IMR-90 (cell line): ENCODE data around the gene GLIS1. TPM values are rescaled to one million over a fixed set of nuclear protein-coding genes. Genes with fewer than 3 reads are reported as not detected.

Experiments
- ATAC-seq: fragments of 200-7000 bp; cut with Tn5 transposase; 2 replicates; pipeline ENCODE4 v1.9.1; 2020; ENCODE audit warnings: low read depth, mild to moderate bottlenecking, moderate library complexity
- BruUV-seq: library from RNA; stranded (reverse); fragments of 400-500 nt; replicated peaks from 2 replicates; lab custom pipeline; 2021; lab: Mats Ljungman, UMichigan
- CTCF ChIA-PET: fragments of 300-600 bp; formaldehyde crosslinking; extraction: SDS; loops from one replicate; lab custom pipeline; 2021; ENCODE audit warnings: antibody characterized with exemption; lab: Yijun Ruan, JAX
- POLR2A ChIA-PET: fragments of 300-600 bp; sonication (Branson Sonifier 250); formaldehyde crosslinking; loops from one replicate; lab custom pipeline; 2022; ENCODE audit warnings: antibody characterized with exemption; ENCODE audit not compliant: unreplicated experiment; lab: Charles Lee
- DNase-seq: peaks from one replicate; pipeline ENCODE4 v3.0.0; 2013
- H2AFZ ChIP-seq: replicated peaks from 2 replicates; pipeline ENCODE3; 2013; ENCODE audit warnings: low read length, mild to moderate bottlenecking; ENCODE audit not compliant: poor library complexity
- H2AK5ac ChIP-seq: 2 replicates; pipeline ENCODE4 v1.6.1; 2013; ENCODE audit warnings: low read depth, low read length, inconsistent platforms
- H2AK9ac ChIP-seq: replicated peaks from 2 replicates; pipeline ENCODE3; 2013; ENCODE audit warnings: mild to moderate bottlenecking, low read depth, low read length, moderate library complexity; ENCODE audit not compliant: poor library complexity
- H2BK120ac ChIP-seq: 2 replicates; pipeline ENCODE4 v1.6.1; 2013; ENCODE audit warnings: low read depth, low read length, inconsistent platforms
- H2BK15ac ChIP-seq: 3 replicates; pipeline ENCODE4 v1.6.1; 2013; ENCODE audit warnings: low read depth, low read length, inconsistent platforms
- H2BK20ac ChIP-seq: 2 replicates; pipeline ENCODE4 v1.6.1; 2013; ENCODE audit warnings: low read depth, mild to moderate bottlenecking, inconsistent platforms, low read length, moderate library complexity
- H2BK5ac ChIP-seq: 2 replicates; pipeline ENCODE4 v1.6.1; 2013; ENCODE audit warnings: mild to moderate bottlenecking, low read depth, low read length, inconsistent platforms; ENCODE audit not compliant: poor library complexity, severe bottlenecking
- H3K14ac ChIP-seq: replicated peaks from 2 replicates; pipeline ENCODE4 v1.6.1; 2013; ENCODE audit warnings: low read depth, low read length, inconsistent platforms
- H3K18ac ChIP-seq: 2 replicates; pipeline ENCODE4 v1.6.1; 2013; ENCODE audit warnings: low read depth, low read length, control low read depth
- H3K23ac ChIP-seq: 2 replicates; pipeline ENCODE4 v1.6.1; 2013; ENCODE audit warnings: low read depth, low read length, inconsistent platforms
- H3K27ac ChIP-seq: 2 replicates; pipeline ENCODE4 v1.5.1; 2013; ENCODE audit warnings: mild to moderate bottlenecking, control low read depth, low read length; ENCODE audit not compliant: insufficient read depth
- H3K27me3 ChIP-seq: 2 replicates; pipeline ENCODE4 v1.6.1; 2013; ENCODE audit warnings: low read length; ENCODE audit not compliant: control insufficient read depth, insufficient read depth
- H3K36me3 ChIP-seq: 2 replicates; pipeline ENCODE4 v1.6.1; 2013; ENCODE audit warnings: low read length, mixed read lengths; ENCODE audit not compliant: control insufficient read depth, insufficient read depth
- H3K4ac ChIP-seq: 2 replicates; pipeline ENCODE4 v1.6.1; 2013; ENCODE audit warnings: low read depth, low read length, inconsistent platforms
- H3K4me1 ChIP-seq: 2 replicates; pipeline ENCODE4 v1.6.1; 2013; ENCODE audit warnings: low read length, mixed read lengths; ENCODE audit not compliant: control insufficient read depth, insufficient read depth
- H3K4me2 ChIP-seq: 2 replicates; pipeline ENCODE4 v1.6.1; 2013; ENCODE audit warnings: low read depth, mild to moderate bottlenecking, control low read depth, low read length, moderate library complexity
- H3K4me3 ChIP-seq: 2 replicates; pipeline ENCODE4 v1.5.1; 2013; ENCODE audit warnings: low read depth, mild to moderate bottlenecking, control low read depth, low read length, moderate library complexity; ENCODE audit not compliant: insufficient read depth
- H3K56ac ChIP-seq: 2 replicates; pipeline ENCODE4 v1.6.1; 2013; ENCODE audit warnings: low read length, inconsistent platforms; ENCODE audit not compliant: insufficient read depth; ENCODE audit errors: extremely low read depth
- H3K79me1 ChIP-seq, 2 experiments: 2 replicates each; pipeline ENCODE4 v1.6.1; 2013; ENCODE audit warnings: low read length in 2 of 2, inconsistent platforms in 1 of 2, low read depth in 1 of 2
- H3K9ac ChIP-seq: 2 replicates; pipeline ENCODE4 v1.6.1; 2013; ENCODE audit warnings: low read depth, low read length, control low read depth
- H3K9me1 ChIP-seq: 2 replicates; pipeline ENCODE4 v1.6.1; 2013; ENCODE audit warnings: low read length, inconsistent platforms; ENCODE audit not compliant: insufficient read depth
- H3K9me3 ChIP-seq: 2 replicates; pipeline ENCODE4 v1.6.1; 2013; ENCODE audit warnings: low read length; ENCODE audit not compliant: control insufficient read depth, insufficient read depth
- H4K20me1 ChIP-seq: 2 replicates; pipeline ENCODE4 v1.6.1; 2013; ENCODE audit warnings: low read length, inconsistent platforms; ENCODE audit not compliant: insufficient read depth
- H4K5ac ChIP-seq: 2 replicates; pipeline ENCODE4 v1.6.1; 2013; ENCODE audit warnings: mild to moderate bottlenecking, low read depth, low read length, control low read depth
- H4K8ac ChIP-seq, 2 experiments: 2 replicates each; pipeline ENCODE4 v1.6.1; 2013; ENCODE audit warnings: low read depth in 2 of 2, low read length in 2 of 2, control low read depth in 1 of 2, inconsistent platforms in 1 of 2
- H4K91ac ChIP-seq: 2 replicates; pipeline ENCODE4 v1.6.1; 2013; ENCODE audit warnings: low read depth, low read length, inconsistent platforms; ENCODE audit not compliant: insufficient read depth
- BHLHE40 ChIP-seq: fragments of 150-350 bp; IDR thresholded peaks from 2 replicates; pipeline ENCODE4 v1.6.1; 2016; ENCODE audit warnings: mild to moderate bottlenecking, low read depth, low read length
- CHD1 ChIP-seq: IDR thresholded peaks from 2 replicates; pipeline ENCODE4 v1.6.1; 2012; ENCODE audit warnings: low read depth, low read length, improper control_type of control experiment
- CTCF ChIP-seq: conservative IDR thresholded peaks from 2 replicates; pipeline ENCODE4 v1.5.1; 2012; ENCODE audit warnings: mild to moderate bottlenecking, low read depth, low read length, improper control_type of control experiment
- ELK1 ChIP-seq: fragments of 150-350 bp; IDR thresholded peaks from 2 replicates; pipeline ENCODE4 v1.6.1; 2016; ENCODE audit warnings: low read depth, mild to moderate bottlenecking, low read length, moderate library complexity, borderline replicate concordance
- MAFK ChIP-seq: IDR thresholded peaks from 2 replicates; pipeline ENCODE4 v1.6.1; 2012; ENCODE audit warnings: low read depth, low read length, improper control_type of control experiment
- MAZ ChIP-seq: IDR thresholded peaks from 2 replicates; pipeline ENCODE4 v1.6.1; 2012; ENCODE audit warnings: low read depth, mild to moderate bottlenecking, low read length, improper control_type of control experiment, moderate library complexity, borderline replicate concordance
- MXI1 ChIP-seq: IDR thresholded peaks from 2 replicates; pipeline ENCODE4 v1.6.1; 2012; ENCODE audit warnings: low read depth, mild to moderate bottlenecking, low read length, moderate library complexity, borderline replicate concordance
- POLR2A ChIP-seq: IDR thresholded peaks from 2 replicates; pipeline ENCODE4 v1.6.1; 2012; ENCODE audit warnings: mild to moderate bottlenecking, low read depth, low read length
- RCOR1 ChIP-seq: IDR thresholded peaks from 2 replicates; pipeline ENCODE4 v1.6.1; 2012; ENCODE audit warnings: mild to moderate bottlenecking, low read length, improper control_type of control experiment; ENCODE audit not compliant: insufficient replicate concordance
- RFX5 ChIP-seq: IDR thresholded peaks from 2 replicates; pipeline ENCODE4 v1.8.0; 2012; ENCODE audit warnings: low read depth, mild to moderate bottlenecking, low read length, moderate library complexity
- SMC3 ChIP-seq: fragments of 150-350 bp; IDR thresholded peaks from 2 replicates; pipeline ENCODE4 v1.6.1; 2016; ENCODE audit warnings: low read depth, mild to moderate bottlenecking, antibody characterized with exemption, low read length, moderate library complexity
- WGBS, 2 experiments: methylation state at CpG; one replicate each; pipeline versions ENCODE4 v1.1.5 to v1.1.7; 2013; ENCODE audit warnings: missing lambda C conversion rate in 2 of 2; ENCODE audit not compliant: insufficient read length in 1 of 2; ENCODE audit errors: extremely low coverage in 2 of 2; 5-methylcytosine and 5-hydroxymethylcytosine counted together
- dilution Hi-C: fragments of 300-500 bp; cut with HindIII; formaldehyde crosslinking; loops from one replicate; pipeline ENCODE4 v1.14.3; 2018; ENCODE audit warnings: low sequenced_read_pairs; ENCODE audit not compliant: unreplicated experiment
- in situ Hi-C: fragments of 300-500 bp; cut with MboI; formaldehyde crosslinking; loops from 3 replicates; pipeline ENCODE4 v1.14.3; 2019; ENCODE audit warnings: low sequenced_read_pairs, inconsistent platforms, mixed read lengths
- intact Hi-C: fragments of 100-400 bp; cut with micrococcal nuclease; formaldehyde crosslinking; loops from 2 replicates; pipeline ENCODE4 v1.10.0; 2022
- polyA plus RNA-seq, 3 experiments: library from polyadenylated mRNA; depleted of rRNA; stranded (reverse); fragments of >200 nt; gene quantifications; 2 replicates each; pipeline ENCODE4 v1.2.3, GENCODE V29; 2012; ENCODE audit warnings: low replicate concordance in 1 of 3
- total RNA-seq: library from RNA; depleted of rRNA; stranded (reverse); fragments of >200 nt; gene quantifications from 2 replicates; pipeline ENCODE4 v1.2.3, GENCODE V29; 2012

Gene GLIS1
- total and polyA plus RNA-seq, 2 of the 4 experiments (the other 2 are of a cell fraction): 0.18 to 2.3 TPM

GRCh38 chr1:53543130-53543777 is 195.7 kb downstream of the GLIS1 start:
- POLR2A ChIA-PET: no interaction called here
- TF ChIP-seq ELK1: no peak
- no peak for TF ChIP-seq SMC3
- no peak for TF ChIP-seq BHLHE40
- TF ChIP-seq POLR2A: no peak
- no peak for TF ChIP-seq MAFK
- TF ChIP-seq RFX5: no peak
- no peak for TF ChIP-seq MAZ
- TF ChIP-seq CHD1: no peak
- TF ChIP-seq RCOR1: no peak
- TF ChIP-seq MXI1: no peak
- no peak for TF ChIP-seq CTCF
- H3K4me2 ChIP-seq: no peak overlapping the region

More at GRCh38 chr1:53543130-53543777, 195.7 kb downstream of the GLIS1 start:
- Histone ChIP-seq H3K14ac (peak overlapping the region; percentile 70; the same call in 1 of the 2 replicates), H3K9me1 (peaks cover 35% of the 10 kb centered on the region), H2AK9ac (peak overlapping the region; percentile 80), H3K79me1 (peaks cover 0 to 25% of the 10 kb centered on the region in 2 experiments; a peak in 2 of 4 replicates), H3K18ac (no peak overlapping the region), H2BK20ac (peak overlapping the region; percentile 82), H2BK5ac (no peak overlapping the region), H3K27me3 (no peaks in the 10 kb centered on the region), H2BK120ac (peak overlapping the region; percentile 93), H4K5ac (no peak overlapping the region; the same call in 1 of the 2 replicates), H3K36me3 (no peaks in the 10 kb centered on the region), H4K20me1 (no peaks in the 10 kb centered on the region), H3K4ac (peak overlapping the region; percentile 94), H4K91ac (peak overlapping the region; percentile 83), H4K8ac (peak overlapping the region; percentile 32 to 77; a peak in 2 of 4 replicates), H3K9ac (no peak overlapping the region), H2BK15ac (peak overlapping the region; percentile 57; the same call in 2 of the 3 replicates), H3K23ac (no peak overlapping the region), H3K27ac (0 out of 2 replicates have a peak overlapping the region, but pooled peaks have one; percentile 9), H3K4me3 (no peak overlapping the region), H2AK5ac (peak overlapping the region; percentile 69), H3K4me1 (peaks cover 30% of the 10 kb centered on the region), H3K9me3 (no peaks in the 10 kb centered on the region), H2AFZ (no peak overlapping the region), H3K56ac (no peak overlapping the region)
- dilution Hi-C loops (no loop called here), intact Hi-C loops (no loop called here), in situ Hi-C loops (no loop called here)
- CTCF ChIA-PET: no interaction called here
- ATAC-seq (no peak), DNase-seq (no peak)
- 83% methylated on average over 3 of the region's 14 CpGs; no CpG with 5 or more reads in 1 of the 2 experiments for WGBS, 2 experiments
- BruUV-seq: no TSS peak
